Heart right ventricle (tissue), 16 donors: ENCODE results near the gene MYO7B. TPM values are rescaled to one million over a fixed set of nuclear protein-coding genes. Genes with fewer than 3 reads are reported as not detected.
"Not testable (repeated sequence)": the region's sequence is repeated elsewhere in the genome, so short reads cannot be mapped to it uniquely, and the experiment has no call there.

Experiments
- ATAC-seq, 8 donors: fragments of 200-7000 bp; cut with Tn5 transposase; one replicate each; pipeline ENCODE4 v1.9.1; 2020; ENCODE audit warnings: mild to moderate bottlenecking in 8 of 8, moderate library complexity in 8 of 8, moderate number of reproducible peaks in 1 of 8
- DNase-seq, 2 donors: peaks; one replicate each; pipeline ENCODE4 v3.0.0-alpha.2; 2020
- H3K27ac ChIP-seq, 10 donors: fragments of 200-600 bp; sonication (generic) in 2 of 10; one replicate each; pipeline versions ENCODE4 v1.5.0 to v1.8.0; 2020 to 2022; ENCODE audit warnings: mild to moderate bottlenecking in 3 of 10
- H3K27me3 ChIP-seq, 7 donors: fragments of 200-600 bp; one replicate each; pipeline ENCODE4 v1.8.0; 2021 to 2022; ENCODE audit warnings: mild to moderate bottlenecking in 2 of 7
- H3K36me3 ChIP-seq, 9 donors: fragments of 200-600 bp; sonication (generic) in 1 of 9; one replicate each; pipeline versions ENCODE4 v1.5.0 to v1.8.0; 2020 to 2022; ENCODE audit warnings: mild to moderate bottlenecking in 2 of 9
- H3K4me1 ChIP-seq, 9 donors: fragments of 200-600 bp; sonication (generic) in 1 of 9; one replicate each; pipeline versions ENCODE4 v1.5.0 to v1.8.0; 2020 to 2022; ENCODE audit warnings: mild to moderate bottlenecking in 4 of 9
- H3K4me3 ChIP-seq, 10 donors: fragments of 200-600 bp; sonication (generic) in 2 of 10; one replicate each; pipeline versions ENCODE4 v1.5.0 to v1.8.0; 2020 to 2022; ENCODE audit warnings: mild to moderate bottlenecking in 7 of 10, moderate library complexity in 2 of 10
- H3K9me3 ChIP-seq, 11 donors: fragments of 200-600 bp in 10 of 11; sonication (generic) in 2 of 11; one replicate each; pipeline versions ENCODE4 v1.5.0 to v1.8.0; 2013 to 2022; ENCODE audit warnings: mild to moderate bottlenecking in 2 of 11, control low read depth in 1 of 11, moderate library complexity in 1 of 11
- WGBS, 2 donors: extraction: QIAGEN DNeasy Blood & Tissue Kit; methylation state at CpG; one replicate each; pipeline ENCODE4 v1.1.7; 2013; ENCODE audit warnings: inconsistent platforms in 1 of 2; 5-methylcytosine and 5-hydroxymethylcytosine counted together
- intact Hi-C, 10 donors: fragments of 100-400 bp; cut with DNase I; formaldehyde crosslinking; loops; one replicate each; pipeline versions ENCODE4 v1.11.1 to v1.14.2; 2022
- polyA plus RNA-seq, 2 donors: library from polyadenylated mRNA; stranded (reverse); fragments of 200-250 nt; gene quantifications; one replicate each; pipeline ENCODE4 v1.2.3, GENCODE V29; 2013
- total RNA-seq, 10 donors: library from RNA; stranded (reverse); fragmentation: NEBNext Ultra II Directional in 3 of 10; extraction: Animal tissue kit (Norgen Biotek cat#: 25700) in 3 of 10; gene quantifications; one replicate each; pipeline versions ENCODE4 v1.2.1 to v1.2.4, GENCODE V29; 2021 to 2023
- TF ChIP-seq, protein P1 (sequence below), 9 donors: fragments of 200-600 bp; sonication (generic) in 2 of 9; IDR thresholded peaks; one replicate each; pipeline versions ENCODE4 v1.5.0 to v1.8.0; 2021 to 2022; ENCODE audit warnings: antibody characterized with exemption in 9 of 9, mild to moderate bottlenecking in 5 of 9, moderate library complexity in 1 of 9
- donor health status: Arrhythmogenic right ventricular cardiomyopathy.
- donor health status: ischemic (EF 13 %, LVEDD 7.1; RV severe dilation, severe dysfunction).
- donor health status: healthy with polysubstance abuse.
- donor health status: DM: no; HTN: yes; CAD: no.
- donor health status: DM: no; HTN: no; CAD: no.
- donor health status: ischemic (EF 25% LVEDD 6.9; RV normal size, moderate dysfunction).
- donor health status: ischemic (EF 25% LVEDD 5.7; RV mildly dilated, moderate dysfunction).
- donor health status: healthy.
- donor health status: DM: yes; HTN: yes; CAD: no.
- donor health status: Ischemic cardiomyopathy.
- donor health status: ischemic (EF 35%, LVEDD 5.7; RV mildly dilated, moderate dysfunction).
- donor health status: nonischemic (EF 11% LVEDD 7.7; RV severe dilation, severe dysfunction).
- donor health status: DM: yes; HTN: yes; CAD: no.
- donor health status: PGD.
- donor health status: ischemic (EF 29% LVEDD 5.4; RV normal size, mild dysfunction).
- donor health status: nonischemic (EF 23%, LVEDD 6.1; RV moderate dilation, normal function).

Gene MYO7B
- total and polyA plus RNA-seq, 12 donors = 0.42 to 2.3 (median 0.90) TPM

DNA sequence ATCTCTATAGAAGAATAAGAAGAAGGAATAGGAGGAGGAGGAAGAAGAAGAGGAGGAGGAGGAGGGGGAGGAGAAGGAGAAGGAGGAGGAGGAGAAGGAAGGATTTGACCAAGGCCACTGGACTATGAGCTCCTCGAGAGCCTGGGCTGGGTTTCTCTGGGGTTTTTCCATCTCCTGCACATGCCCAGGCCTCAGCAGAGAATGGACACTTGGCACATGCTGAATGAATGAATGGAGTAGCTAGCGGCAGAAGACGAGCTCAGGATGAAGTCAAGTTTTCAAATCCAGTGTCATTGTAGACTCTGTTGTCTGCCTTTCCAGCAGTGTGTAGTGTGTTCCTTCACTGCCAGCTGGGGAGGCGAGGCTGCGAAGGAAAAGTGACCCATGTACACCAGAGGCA, 2.2 kb downstream of the MYO7B start:
- H3K27me3 ChIP-seq = peaks cover 0 to 15% (median 6%) of the 10 kb centered on the region in 7 donors
- 91 to 94% methylated on average over 5 of the region's 5 CpGs for WGBS, 2 donors
- H3K4me3 ChIP-seq = no peak overlapping the region
- TF ChIP-seq, protein P1, sequence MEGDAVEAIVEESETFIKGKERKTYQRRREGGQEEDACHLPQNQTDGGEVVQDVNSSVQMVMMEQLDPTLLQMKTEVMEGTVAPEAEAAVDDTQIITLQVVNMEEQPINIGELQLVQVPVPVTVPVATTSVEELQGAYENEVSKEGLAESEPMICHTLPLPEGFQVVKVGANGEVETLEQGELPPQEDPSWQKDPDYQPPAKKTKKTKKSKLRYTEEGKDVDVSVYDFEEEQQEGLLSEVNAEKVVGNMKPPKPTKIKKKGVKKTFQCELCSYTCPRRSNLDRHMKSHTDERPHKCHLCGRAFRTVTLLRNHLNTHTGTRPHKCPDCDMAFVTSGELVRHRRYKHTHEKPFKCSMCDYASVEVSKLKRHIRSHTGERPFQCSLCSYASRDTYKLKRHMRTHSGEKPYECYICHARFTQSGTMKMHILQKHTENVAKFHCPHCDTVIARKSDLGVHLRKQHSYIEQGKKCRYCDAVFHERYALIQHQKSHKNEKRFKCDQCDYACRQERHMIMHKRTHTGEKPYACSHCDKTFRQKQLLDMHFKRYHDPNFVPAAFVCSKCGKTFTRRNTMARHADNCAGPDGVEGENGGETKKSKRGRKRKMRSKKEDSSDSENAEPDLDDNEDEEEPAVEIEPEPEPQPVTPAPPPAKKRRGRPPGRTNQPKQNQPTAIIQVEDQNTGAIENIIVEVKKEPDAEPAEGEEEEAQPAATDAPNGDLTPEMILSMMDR (IDR thresholded peaks at IDR 0.05) = no peak
- ATAC-seq (no peak), DNase-seq (no peak)
- H3K4me1 ChIP-seq = no peaks in the 10 kb centered on the region
- no peaks in the 10 kb centered on the region for H3K9me3 ChIP-seq
- no peak overlapping the region for H3K27ac ChIP-seq
- intact Hi-C loops = no loop called here
- H3K36me3 ChIP-seq = no peaks in the 10 kb centered on the region

DNA sequence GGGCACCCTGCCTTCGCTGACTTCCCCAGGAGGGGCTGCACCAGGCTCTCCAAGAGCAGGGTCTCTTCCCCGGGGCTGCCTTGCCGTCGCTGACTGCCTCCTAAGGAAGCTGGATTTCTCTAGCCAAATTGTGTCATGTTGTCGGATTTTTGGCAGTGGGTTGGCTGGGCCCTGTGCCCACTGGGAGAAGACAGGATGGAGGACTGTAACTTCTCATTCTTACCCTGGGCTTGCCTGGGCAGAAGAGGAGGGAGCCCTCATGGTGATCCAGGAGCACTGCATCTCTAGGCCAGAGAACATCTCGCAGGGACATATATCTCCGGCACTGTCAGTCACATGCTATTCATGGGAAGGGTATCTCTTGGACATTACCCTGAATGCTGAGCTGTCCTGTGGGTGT, 6.3 kb downstream of the MYO7B start:
- peak in 2 of 8 donors; percentile 19 to 33 for ATAC-seq
- Histone ChIP-seq H3K27me3 (no peaks in the 10 kb centered on the region), H3K4me1 (no peaks in the 10 kb centered on the region), H3K4me3 (no peak overlapping the region), H3K36me3 (no peaks in the 10 kb centered on the region), H3K27ac (no peak overlapping the region), H3K9me3 (no peaks in the 10 kb centered on the region)
- 67 to 69% methylated on average over 7 of the region's 7 CpGs for WGBS, 2 donors
- no peak for DNase-seq
- intact Hi-C loops = no loop called here
- TF ChIP-seq, protein P1 (IDR thresholded peaks at IDR 0.05) = no peak

DNA sequence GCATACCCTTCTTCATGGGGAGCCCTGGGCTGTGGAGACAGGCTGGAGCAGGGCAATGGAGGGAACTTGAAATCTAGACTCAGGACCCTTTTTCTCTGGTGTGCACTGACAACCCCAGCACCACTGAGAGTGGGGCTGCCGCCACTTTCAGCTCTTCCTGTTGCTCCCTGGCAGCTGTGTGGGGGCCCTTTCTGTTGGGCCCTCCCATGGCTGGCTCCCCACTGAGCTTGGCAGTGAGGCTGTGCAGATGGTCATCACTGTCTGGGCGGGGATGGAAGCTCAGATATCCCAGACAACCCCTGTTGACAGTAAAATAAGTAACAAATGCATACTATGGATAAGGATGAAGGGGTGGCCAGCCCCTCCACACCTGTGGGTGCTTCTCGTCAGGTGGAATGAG, 6.7 kb downstream of the MYO7B start:
- Histone ChIP-seq H3K27me3 (no peaks in the 10 kb centered on the region), H3K4me3 (no peak overlapping the region), H3K27ac (no peak overlapping the region), H3K9me3 (no peaks in the 10 kb centered on the region), H3K36me3 (no peaks in the 10 kb centered on the region), H3K4me1 (no peaks in the 10 kb centered on the region)
- intact Hi-C loops = no loop called here
- WGBS, 2 donors = 84 to 91% methylated on average over 3 of the region's 3 CpGs
- ATAC-seq = peak in 1 of 8 donors; percentile 22
- TF ChIP-seq, protein P1 (IDR thresholded peaks at IDR 0.05) = no peak
- DNase-seq = no peak

DNA sequence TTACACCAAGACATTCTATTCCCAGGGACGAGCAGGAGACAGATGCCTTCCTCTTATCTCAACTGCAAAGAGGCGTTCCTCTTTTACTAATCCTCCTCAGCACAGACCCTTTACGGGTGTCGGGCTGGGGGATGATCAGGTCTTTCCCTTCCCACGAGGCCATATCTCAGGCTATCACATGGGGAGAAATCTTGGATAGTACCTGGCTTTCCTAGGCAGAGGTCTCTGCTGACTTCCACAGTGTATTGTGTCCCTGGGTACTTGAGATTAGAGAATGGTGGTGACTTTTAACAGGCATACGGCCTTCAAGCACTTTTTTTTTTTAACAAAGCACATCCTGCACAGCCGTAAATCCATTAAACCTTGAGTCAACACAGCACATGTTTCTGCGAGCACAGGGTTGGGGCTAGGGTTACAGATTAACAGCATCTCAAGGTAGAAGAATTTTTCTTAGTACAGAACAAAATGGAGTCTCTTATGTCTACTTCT, 7.6 kb downstream of the MYO7B start:
- H3K27me3 ChIP-seq, intact Hi-C loops, H3K9me3 ChIP-seq, H3K4me3 ChIP-seq, H3K27ac ChIP-seq, H3K36me3 ChIP-seq, ATAC-seq, H3K4me1 ChIP-seq, DNase-seq: not testable (repeated sequence)
- WGBS, 2 donors = 35 to 38% methylated on average over 8 of the region's 8 CpGs

DNA sequence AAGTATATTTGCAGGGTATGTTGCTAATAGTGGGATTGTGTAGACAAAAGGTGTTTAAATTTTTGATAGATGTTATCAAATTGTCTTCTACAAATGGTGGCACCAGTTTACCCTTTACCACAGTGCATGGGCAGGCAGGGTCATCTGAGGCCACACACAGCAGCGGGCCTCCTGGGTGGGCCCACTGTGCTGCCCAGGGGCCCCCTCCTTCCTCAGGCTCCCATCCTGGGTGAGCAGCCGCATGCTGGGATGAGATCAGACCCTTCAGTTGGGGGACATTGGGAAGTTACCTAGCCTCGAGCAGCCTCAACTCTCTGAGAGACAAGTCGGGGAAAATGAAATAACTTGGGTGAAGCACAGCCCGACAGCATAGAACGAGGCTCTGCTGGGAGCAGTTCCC, 9.7 kb downstream of the MYO7B start:
- Histone ChIP-seq H3K4me1 (no peaks in the 10 kb centered on the region), H3K9me3 (no peaks in the 10 kb centered on the region), H3K36me3 (no peaks in the 10 kb centered on the region), H3K27me3 (peaks cover 0 to 4% (median 0%) of the 10 kb centered on the region in 7 donors), H3K4me3 (no peak overlapping the region), H3K27ac (no peak overlapping the region)
- intact Hi-C loops = no loop called here
- 61 to 65% methylated on average over 6 of the region's 6 CpGs for WGBS, 2 donors
- TF ChIP-seq, protein P1 (IDR thresholded peaks at IDR 0.05) = no peak
- no peak for DNase-seq
- ATAC-seq = no peak
